ENCODE measurements around the gene RPE65. TPM values are rescaled to one million over a fixed set of nuclear protein-coding genes. Genes with fewer than 3 reads are reported as not detected.
A peak's percentile ranks its signal among the peaks of the same experiment; 100 is the strongest.

The RPE65 gene
- not detected in 3 replicates for total RNA-seq

DNA sequence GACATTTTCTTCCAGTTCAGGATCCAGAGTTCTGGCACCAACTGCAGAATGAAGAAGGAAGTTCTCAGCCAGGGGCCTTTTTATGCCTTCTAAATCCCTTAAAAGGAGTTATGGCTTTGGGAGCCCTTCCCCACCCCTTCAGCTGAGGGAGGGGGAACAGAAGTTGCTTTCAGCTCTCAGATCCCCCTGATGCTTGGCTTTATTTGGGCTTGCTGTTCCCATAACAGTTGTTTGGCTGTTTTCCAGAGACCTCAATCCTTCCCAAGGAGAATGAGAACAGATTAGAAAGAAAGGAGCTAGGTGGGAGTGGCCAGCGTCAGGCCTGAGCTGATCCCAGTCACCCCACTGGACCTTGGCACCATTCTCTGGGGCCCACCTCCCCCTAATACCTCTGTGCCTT, at the start of gene RPE65:
Gene RPE65 (minus strand): TSS at position 54 of the 400 bp plus-strand sequence. CDS start 49 bp downstream, at position 5.
- DNase-seq (ENCODE audit: low spot score in 2 of 2, unreplicated experiment in 2 of 2) = no peak
- Mint-ChIP-seq H3K9me3 (no peaks in the 10 kb centered on the region), H3K4me3 (no peak within 1 kb of the TSS), H3K4me1 (peaks cover 4% of the 10 kb centered on the region), H3K27me3 (ENCODE audit: low read depth) (no peaks in the 10 kb centered on the region), H3K27ac (no peak within 1 kb of the TSS), H3K36me3 (no peaks in the 10 kb centered on the region)
- TF ChIP-seq, protein P1, sequence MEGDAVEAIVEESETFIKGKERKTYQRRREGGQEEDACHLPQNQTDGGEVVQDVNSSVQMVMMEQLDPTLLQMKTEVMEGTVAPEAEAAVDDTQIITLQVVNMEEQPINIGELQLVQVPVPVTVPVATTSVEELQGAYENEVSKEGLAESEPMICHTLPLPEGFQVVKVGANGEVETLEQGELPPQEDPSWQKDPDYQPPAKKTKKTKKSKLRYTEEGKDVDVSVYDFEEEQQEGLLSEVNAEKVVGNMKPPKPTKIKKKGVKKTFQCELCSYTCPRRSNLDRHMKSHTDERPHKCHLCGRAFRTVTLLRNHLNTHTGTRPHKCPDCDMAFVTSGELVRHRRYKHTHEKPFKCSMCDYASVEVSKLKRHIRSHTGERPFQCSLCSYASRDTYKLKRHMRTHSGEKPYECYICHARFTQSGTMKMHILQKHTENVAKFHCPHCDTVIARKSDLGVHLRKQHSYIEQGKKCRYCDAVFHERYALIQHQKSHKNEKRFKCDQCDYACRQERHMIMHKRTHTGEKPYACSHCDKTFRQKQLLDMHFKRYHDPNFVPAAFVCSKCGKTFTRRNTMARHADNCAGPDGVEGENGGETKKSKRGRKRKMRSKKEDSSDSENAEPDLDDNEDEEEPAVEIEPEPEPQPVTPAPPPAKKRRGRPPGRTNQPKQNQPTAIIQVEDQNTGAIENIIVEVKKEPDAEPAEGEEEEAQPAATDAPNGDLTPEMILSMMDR (IDR thresholded peaks at IDR 0.05; ENCODE audit: unreplicated experiment) = no peak

DNA sequence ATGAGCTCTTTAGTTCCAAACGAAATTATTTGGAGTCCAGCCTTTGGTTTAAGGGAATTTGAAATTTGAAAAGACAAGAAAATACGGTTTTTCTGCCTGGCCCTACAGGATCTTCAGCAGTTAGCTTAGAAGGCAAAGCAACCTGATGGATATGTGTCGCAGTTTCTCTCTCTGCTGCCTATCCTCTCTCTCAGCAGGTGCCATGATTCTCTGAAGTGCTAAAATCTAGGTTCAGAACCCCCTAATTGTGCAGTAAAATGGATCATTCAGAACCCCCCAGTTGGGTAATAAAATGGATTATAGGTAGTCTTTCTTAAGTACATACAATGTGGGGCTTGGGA, 47.6 kb upstream of the RPE65 start:
- Mint-ChIP-seq H3K27me3 (ENCODE audit: low read depth) (no peaks in the 10 kb centered on the region), H3K36me3 (peaks cover 2% of the 10 kb centered on the region), H3K27ac (peak overlapping the region; percentile 82), H3K9me3 (peaks cover 15% of the 10 kb centered on the region), H3K4me3 (peak overlapping the region; percentile 91), H3K4me1 (peaks cover 25% of the 10 kb centered on the region)
- no peak for DNase-seq (ENCODE audit: low spot score in 2 of 2, unreplicated experiment in 2 of 2)
- TF ChIP-seq, protein P1 (IDR thresholded peaks at IDR 0.05; ENCODE audit: unreplicated experiment) = no peak

DNA sequence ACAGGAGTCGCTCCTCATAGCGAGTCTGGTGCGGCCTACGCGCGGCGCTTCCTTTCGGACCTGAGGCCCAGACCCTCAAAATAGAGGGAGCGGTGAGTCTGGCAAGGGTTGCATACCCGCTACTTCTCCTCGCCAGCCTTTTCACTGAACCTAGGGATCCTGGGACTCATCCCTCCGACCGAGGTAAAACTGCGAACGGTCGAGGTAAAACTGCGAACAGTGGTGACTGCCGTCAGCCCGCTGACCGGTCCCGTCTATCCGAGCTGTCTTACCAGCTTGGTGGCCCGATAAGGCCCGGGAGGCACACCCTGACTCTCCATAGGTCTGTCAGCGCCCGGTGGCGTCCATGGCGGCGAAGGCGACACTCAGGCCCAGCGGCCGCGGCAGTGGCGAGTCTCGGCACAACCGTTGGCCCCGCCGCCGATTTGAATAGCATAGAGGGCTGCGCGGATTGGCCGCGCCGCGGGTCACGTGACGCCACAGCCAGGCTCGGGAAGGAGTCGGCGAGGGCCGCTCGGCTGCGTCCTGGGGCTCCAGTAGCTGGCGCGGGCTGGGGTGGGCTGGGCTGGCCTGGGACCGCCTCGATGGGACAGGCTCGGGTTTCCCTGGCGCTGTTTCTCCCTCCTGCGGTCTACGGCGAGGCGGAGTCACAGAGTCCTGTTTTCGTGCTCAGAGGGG, 47.1 kb upstream of the RPE65 start, which contains the start of gene DEPDC1:
Gene DEPDC1 (minus strand): TSS at position 403 of the 678 bp plus-strand sequence. CDS start 83 bp downstream, at position 320.
- Mint-ChIP-seq H3K9me3 (peaks cover 11% of the 10 kb centered on the region), H3K4me1 (peaks cover 25% of the 10 kb centered on the region), H3K27me3 (ENCODE audit: low read depth) (no peaks in the 10 kb centered on the region), H3K27ac (peak within 1 kb of the TSS; percentile 82), H3K36me3 (peaks cover 2% of the 10 kb centered on the region), H3K4me3 (peak within 1 kb of the TSS; percentile 91)
- DNase-seq (ENCODE audit: low spot score in 2 of 2, unreplicated experiment in 2 of 2) = peak; percentile 94 to 97
- TF ChIP-seq, protein P1 (IDR thresholded peaks at IDR 0.05; ENCODE audit: unreplicated experiment) = no peak

DNA sequence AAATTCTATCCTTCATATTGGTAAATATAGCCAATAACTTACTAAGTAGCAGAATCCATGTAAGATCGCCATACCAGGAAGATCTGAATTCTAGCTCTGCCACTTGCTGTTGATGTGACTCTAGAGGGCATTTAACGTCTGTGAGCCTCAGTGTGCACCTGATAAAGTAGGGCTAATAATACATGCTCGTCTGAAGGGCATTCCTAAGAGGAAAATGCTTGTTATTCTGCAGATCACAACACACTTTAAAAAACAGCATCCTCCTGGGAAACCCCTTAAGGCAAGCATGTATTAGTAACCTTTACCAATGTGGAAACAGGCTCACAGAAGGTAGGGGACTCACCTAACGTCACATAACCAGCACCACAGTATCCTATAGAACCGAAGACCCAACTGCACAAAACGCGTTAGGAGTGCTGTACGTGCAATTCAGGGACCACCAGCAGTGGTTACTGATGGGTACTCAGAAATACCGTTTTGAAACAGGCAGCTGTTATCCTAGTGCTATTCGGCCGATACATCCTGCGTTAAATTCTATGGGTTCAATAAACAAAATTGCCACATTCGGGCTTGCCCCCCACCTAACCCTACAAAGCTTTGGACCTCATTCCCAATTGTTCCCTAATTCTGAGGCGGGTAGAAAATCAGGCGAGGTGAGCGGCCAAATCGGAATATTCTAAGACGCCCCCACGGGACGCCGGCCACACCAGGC, 46.4 kb upstream of the RPE65 start:
- no peak for DNase-seq (ENCODE audit: low spot score in 2 of 2, unreplicated experiment in 2 of 2)
- TF ChIP-seq, protein P1 (IDR thresholded peaks at IDR 0.05; ENCODE audit: unreplicated experiment) = no peak
- Mint-ChIP-seq H3K4me1 (peaks cover 25% of the 10 kb centered on the region), H3K4me3 (peak overlapping the region; percentile 91), H3K27me3 (ENCODE audit: low read depth) (no peaks in the 10 kb centered on the region), H3K36me3 (peaks cover 2% of the 10 kb centered on the region), H3K27ac (peak overlapping the region; percentile 82), H3K9me3 (peaks cover 6% of the 10 kb centered on the region)

DNA sequence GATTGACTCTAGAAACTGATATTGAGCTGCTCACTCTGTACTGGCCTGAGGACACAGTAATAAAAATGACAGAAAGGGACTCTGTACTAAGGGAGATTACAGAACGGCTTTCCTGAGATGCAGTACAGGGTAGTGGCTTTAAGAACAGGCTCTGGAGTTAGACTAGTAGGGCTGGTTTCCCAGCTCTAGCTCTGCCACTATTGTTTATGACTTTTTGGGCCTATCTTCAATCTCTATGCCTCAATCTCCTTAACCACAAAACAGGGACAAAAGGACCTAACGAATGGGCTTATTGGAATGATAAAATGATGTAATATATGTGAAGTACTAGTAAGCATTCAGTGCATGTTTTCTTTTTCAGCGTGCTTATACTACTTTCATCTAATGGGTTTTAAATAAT, 45.8 kb upstream of the RPE65 start:
- TF ChIP-seq, protein P1 (IDR thresholded peaks at IDR 0.05; ENCODE audit: unreplicated experiment) = no peak
- H3K27ac Mint-ChIP-seq = no peak overlapping the region
- H3K4me3 Mint-ChIP-seq = peak overlapping the region; percentile 91
- DNase-seq (ENCODE audit: low spot score in 2 of 2, unreplicated experiment in 2 of 2) = no peak
- H3K9me3 Mint-ChIP-seq = peaks cover 6% of the 10 kb centered on the region
- peaks cover 25% of the 10 kb centered on the region for H3K4me1 Mint-ChIP-seq
- H3K27me3 Mint-ChIP-seq (ENCODE audit: low read depth) = no peaks in the 10 kb centered on the region
- peaks cover 6% of the 10 kb centered on the region for H3K36me3 Mint-ChIP-seq

Data from mesothelial cell of epicardium (in vitro differentiated cells).